Measurements from ENCODE around the gene TTLL5.
A peak's percentile ranks its signal among the peaks of the same experiment; 100 is the strongest.

The TTLL5 gene

DNA sequence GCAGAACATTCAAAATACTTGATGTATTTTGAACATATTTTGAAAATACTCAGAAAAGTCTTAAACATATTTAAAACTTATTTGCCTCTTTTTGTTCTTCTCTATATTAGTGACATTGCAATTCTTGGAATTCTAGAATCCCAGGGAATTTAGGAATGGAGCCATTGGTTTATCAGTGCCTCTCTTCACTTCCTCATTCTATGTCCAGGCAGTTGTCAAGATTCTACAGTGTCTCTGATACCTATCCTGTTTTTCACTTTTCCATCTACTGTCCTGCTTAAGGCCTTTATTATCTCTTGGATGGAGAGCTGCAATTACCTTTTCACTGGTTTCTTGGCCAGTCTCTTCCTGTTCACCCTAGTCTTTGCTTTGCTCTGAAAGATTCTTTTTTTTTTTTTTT lies 144.6 kb downstream of the TTLL5 start:
- no peak overlapping the region for H2BK12ac ChIP-seq (ENCODE audit: low read length in 2 of 2)
- no peak overlapping the region for H4K91ac ChIP-seq (ENCODE audit: low read length)
- H3K27me3 ChIP-seq (ENCODE audit: control insufficient read depth in 1 of 2, insufficient read depth in 1 of 2, low read length in 2 of 2) = no peaks in the 10 kb centered on the region

DNA sequence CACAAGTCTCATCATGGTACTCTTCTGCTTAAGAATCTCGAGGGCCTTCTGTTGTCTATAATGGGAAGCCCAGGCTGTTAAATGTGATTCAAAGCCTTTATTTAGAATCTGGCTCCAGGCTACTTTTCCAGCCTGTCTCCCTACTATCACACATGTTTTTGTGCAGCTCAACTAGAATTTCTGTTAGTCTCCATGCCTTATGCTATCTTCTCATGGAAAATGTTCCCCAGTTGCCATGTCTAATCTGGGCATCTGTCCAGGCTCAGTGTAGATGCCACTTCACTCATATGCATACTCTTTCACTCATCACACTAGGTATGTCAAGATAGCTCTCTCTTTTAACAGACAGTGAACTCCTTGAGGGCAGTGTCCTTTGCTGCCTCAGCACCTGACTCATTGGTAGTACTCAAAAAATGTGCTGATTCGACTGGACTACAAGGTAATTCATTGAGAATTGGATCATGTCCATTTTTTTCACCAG lies 145.3 kb downstream of the TTLL5 start:
- H3K79me1 ChIP-seq (replicated peaks; ENCODE audit: low read length, poor library complexity, severe bottlenecking) = peaks cover 1% of the 10 kb centered on the region
- H3K9ac ChIP-seq (ENCODE audit: low read length) = no peak overlapping the region
- no peak overlapping the region for H4K8ac ChIP-seq (ENCODE audit: low read length)
- H3K27me3 ChIP-seq (ENCODE audit: control insufficient read depth in 1 of 2, insufficient read depth in 1 of 2, low read length in 2 of 2) = no peaks in the 10 kb centered on the region
- no peak overlapping the region for H2BK5ac ChIP-seq (ENCODE audit: low read depth, low read length, poor library complexity, severe bottlenecking)
- no peak overlapping the region for H2BK120ac ChIP-seq (ENCODE audit: low read depth, low read length)
- H4K91ac ChIP-seq (ENCODE audit: low read length) = no peak overlapping the region
- H3K27ac ChIP-seq (ENCODE audit: low read length, poor library complexity, severe bottlenecking) = no peak overlapping the region
- no peak overlapping the region for H3K18ac ChIP-seq (ENCODE audit: low read depth in 1 of 2, low read length in 2 of 2)
- H3K14ac ChIP-seq (ENCODE audit: low read length in 2 of 2) = no peak overlapping the region
- H3K4ac ChIP-seq (ENCODE audit: low read depth in 1 of 2, low read length in 2 of 2) = no peak overlapping the region
- no peak overlapping the region for H3K4me3 ChIP-seq (ENCODE audit: insufficient read depth in 1 of 2, low read depth in 1 of 2, low read length in 2 of 2)
- H3K23ac ChIP-seq (ENCODE audit: low read length in 2 of 2) = no peak overlapping the region
- H2BK12ac ChIP-seq (ENCODE audit: low read length in 2 of 2) = no peak overlapping the region
- peaks cover 5% of the 10 kb centered on the region for H3K4me1 ChIP-seq (ENCODE audit: control insufficient read depth, insufficient read depth, low read depth, low read length)
- H3K9me3 ChIP-seq (ENCODE audit: control insufficient read depth, low read length) = no peaks in the 10 kb centered on the region
- H2BK15ac ChIP-seq (ENCODE audit: low read depth, poor library complexity, severe bottlenecking) = no peak overlapping the region
- peaks cover 6 to 8% of the 10 kb centered on the region in 2 experiments for H3K36me3 ChIP-seq (ENCODE audit: control insufficient read depth in 1 of 2, insufficient read depth in 2 of 2, low read depth in 1 of 2, low read length in 2 of 2)
- H2AFZ ChIP-seq (ENCODE audit: low read depth, low read length) = no peak overlapping the region
- no peak overlapping the region for H3K4me2 ChIP-seq (ENCODE audit: low read length, poor library complexity, severe bottlenecking)
- DNase-seq = no peak
- H2AK5ac ChIP-seq (ENCODE audit: low read length, severe bottlenecking) = peak overlapping the region; percentile 10
- WGBS = 94% methylated on average over 2 of the region's 2 CpGs

More for the DNA sequence above, 144.6 kb downstream of the TTLL5 start:
- Histone ChIP-seq H3K9ac (ENCODE audit: low read length) (no peak overlapping the region), H3K18ac (ENCODE audit: low read depth in 1 of 2, low read length in 2 of 2) (no peak overlapping the region), H3K79me1 (replicated peaks; ENCODE audit: low read length, poor library complexity, severe bottlenecking) (peaks cover under 1% of the 10 kb centered on the region), H2AFZ (ENCODE audit: low read depth, low read length) (no peak overlapping the region), H2AK5ac (ENCODE audit: low read length, severe bottlenecking) (no peak overlapping the region), H3K4ac (ENCODE audit: low read depth in 1 of 2, low read length in 2 of 2) (no peak overlapping the region), H4K8ac (ENCODE audit: low read length) (no peak overlapping the region), H3K27ac (ENCODE audit: low read length, poor library complexity, severe bottlenecking) (no peak overlapping the region), H3K4me3 (ENCODE audit: insufficient read depth in 1 of 2, low read depth in 1 of 2, low read length in 2 of 2) (no peak overlapping the region), H3K23ac (ENCODE audit: low read length in 2 of 2) (no peak overlapping the region), H2BK5ac (ENCODE audit: low read depth, low read length, poor library complexity, severe bottlenecking) (no peak overlapping the region), H2BK15ac (ENCODE audit: low read depth, poor library complexity, severe bottlenecking) (no peak overlapping the region), H3K4me2 (ENCODE audit: low read length, poor library complexity, severe bottlenecking) (no peak overlapping the region), H3K14ac (ENCODE audit: low read length in 2 of 2) (no peak overlapping the region), H2BK120ac (ENCODE audit: low read depth, low read length) (no peak overlapping the region), H3K9me3 (ENCODE audit: control insufficient read depth, low read length) (no peaks in the 10 kb centered on the region), H3K4me1 (ENCODE audit: control insufficient read depth, insufficient read depth, low read depth, low read length) (peaks cover 5% of the 10 kb centered on the region), H3K36me3 (ENCODE audit: control insufficient read depth in 1 of 2, insufficient read depth in 2 of 2, low read depth in 1 of 2, low read length in 2 of 2) (peaks cover 6 to 9% of the 10 kb centered on the region in 2 experiments)
- DNase-seq = no peak

DNA sequence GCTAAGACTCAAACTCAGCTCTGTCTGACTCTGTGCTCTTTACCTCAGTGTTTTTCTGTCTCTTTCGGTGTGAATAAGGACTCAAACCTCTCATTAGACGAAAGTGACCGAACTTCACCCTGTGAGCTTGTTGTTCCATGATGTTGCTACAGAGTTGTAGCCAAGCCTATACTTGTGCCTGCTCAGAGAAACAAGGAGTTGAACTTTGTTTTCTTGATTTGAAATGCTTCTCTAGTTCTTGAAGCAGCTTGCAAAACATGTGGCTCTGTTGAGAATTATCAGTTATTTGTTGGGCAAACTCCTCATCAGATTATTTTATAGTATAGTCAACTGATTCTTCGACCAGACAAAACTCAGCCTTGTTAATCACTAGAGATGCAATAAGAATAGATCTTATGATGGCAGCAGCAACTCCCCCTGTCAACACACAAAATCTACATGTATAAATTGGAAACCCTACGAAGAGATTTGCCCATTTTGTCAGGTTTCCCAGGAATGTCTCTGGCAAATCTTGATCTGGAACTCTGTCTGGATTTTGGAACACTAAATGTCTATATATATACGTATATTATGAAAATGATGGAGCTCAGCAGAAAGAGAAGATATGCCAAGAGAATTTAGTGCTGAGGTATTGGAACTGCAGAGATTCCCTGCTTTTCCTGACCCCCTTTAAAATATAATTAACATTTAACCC lies 146.8 kb downstream of the TTLL5 start:
- no peak for DNase-seq
- Histone ChIP-seq H3K23ac (ENCODE audit: low read length in 2 of 2) (no peak overlapping the region), H2AFZ (ENCODE audit: low read depth, low read length) (no peak overlapping the region), H3K4me2 (ENCODE audit: low read length, poor library complexity, severe bottlenecking) (no peak overlapping the region), H3K79me1 (replicated peaks; ENCODE audit: low read length, poor library complexity, severe bottlenecking) (peaks cover 1% of the 10 kb centered on the region), H3K9me3 (ENCODE audit: control insufficient read depth, low read length) (no peaks in the 10 kb centered on the region), H3K14ac (ENCODE audit: low read length in 2 of 2) (no peak overlapping the region), H3K27ac (ENCODE audit: low read length, poor library complexity, severe bottlenecking) (no peak overlapping the region), H2BK12ac (ENCODE audit: low read length in 2 of 2) (no peak overlapping the region), H3K4me1 (ENCODE audit: control insufficient read depth, insufficient read depth, low read depth, low read length) (peaks cover 7% of the 10 kb centered on the region), H3K4ac (ENCODE audit: low read depth in 1 of 2, low read length in 2 of 2) (no peak overlapping the region), H3K27me3 (ENCODE audit: control insufficient read depth in 1 of 2, insufficient read depth in 1 of 2, low read length in 2 of 2) (no peaks in the 10 kb centered on the region), H2BK5ac (ENCODE audit: low read depth, low read length, poor library complexity, severe bottlenecking) (no peak overlapping the region), H2BK120ac (ENCODE audit: low read depth, low read length) (no peak overlapping the region), H2BK15ac (ENCODE audit: low read depth, poor library complexity, severe bottlenecking) (no peak overlapping the region), H3K9ac (ENCODE audit: low read length) (no peak overlapping the region), H2AK5ac (ENCODE audit: low read length, severe bottlenecking) (no peak overlapping the region), H4K91ac (ENCODE audit: low read length) (no peak overlapping the region), H3K4me3 (ENCODE audit: insufficient read depth in 1 of 2, low read depth in 1 of 2, low read length in 2 of 2) (no peak overlapping the region), H3K36me3 (ENCODE audit: control insufficient read depth in 1 of 2, insufficient read depth in 2 of 2, low read depth in 1 of 2, low read length in 2 of 2) (peaks cover 2 to 8% of the 10 kb centered on the region in 2 experiments), H4K8ac (ENCODE audit: low read length) (no peak overlapping the region), H3K18ac (ENCODE audit: low read depth in 1 of 2, low read length in 2 of 2) (no peak overlapping the region)
- 98% methylated on average over 5 of the region's 6 CpGs for WGBS

DNA sequence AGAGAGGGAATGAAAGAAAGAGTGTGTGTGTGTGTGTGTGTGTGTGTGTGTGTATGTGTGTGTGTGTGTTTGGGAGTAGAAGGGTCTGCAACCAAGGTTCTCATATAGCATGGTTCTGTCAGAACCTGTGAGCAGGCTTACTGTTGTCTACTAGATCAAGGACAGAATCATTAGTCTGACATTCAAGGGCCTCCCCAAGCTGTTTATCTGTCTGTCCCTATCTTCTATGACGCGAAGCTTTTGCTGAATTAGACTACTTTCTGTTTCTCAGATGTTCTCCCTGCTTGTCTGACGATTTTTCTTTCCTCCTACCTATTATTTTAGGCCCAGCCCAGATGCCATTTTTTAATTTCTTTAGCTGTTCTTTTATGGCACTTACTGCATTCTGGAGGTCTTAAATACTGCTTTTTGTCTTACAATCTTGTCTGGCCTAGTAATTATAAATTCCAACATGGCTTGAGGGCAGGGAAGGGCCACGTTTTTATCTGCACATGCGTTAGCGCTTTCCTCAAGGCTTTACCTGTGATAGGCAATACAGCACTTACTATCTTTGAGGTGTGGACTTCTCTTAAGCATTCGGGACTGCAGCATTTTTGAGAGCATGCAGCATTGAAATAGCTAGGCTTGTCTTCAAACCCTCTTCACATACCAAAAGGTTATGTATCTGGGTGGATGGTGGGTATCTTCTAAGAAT lies 150.2 kb downstream of the TTLL5 start:
- no peak overlapping the region for H3K18ac ChIP-seq (ENCODE audit: low read depth in 1 of 2, low read length in 2 of 2)
- H3K23ac ChIP-seq (ENCODE audit: low read length in 2 of 2) = no peak overlapping the region
- H2BK5ac ChIP-seq (ENCODE audit: low read depth, low read length, poor library complexity, severe bottlenecking) = no peak overlapping the region
- no peak overlapping the region for H3K4me2 ChIP-seq (ENCODE audit: low read length, poor library complexity, severe bottlenecking)
- peaks cover 2% of the 10 kb centered on the region for H3K4me1 ChIP-seq (ENCODE audit: control insufficient read depth, insufficient read depth, low read depth, low read length)
- H2BK15ac ChIP-seq (ENCODE audit: low read depth, poor library complexity, severe bottlenecking) = no peak overlapping the region
- DNase-seq = no peak
- H3K79me1 ChIP-seq (replicated peaks; ENCODE audit: low read length, poor library complexity, severe bottlenecking) = peaks cover 1% of the 10 kb centered on the region
- H3K4ac ChIP-seq (ENCODE audit: low read depth in 1 of 2, low read length in 2 of 2) = no peak overlapping the region
- no peak overlapping the region for H2AK5ac ChIP-seq (ENCODE audit: low read length, severe bottlenecking)
- no peaks in the 10 kb centered on the region for H3K27me3 ChIP-seq (ENCODE audit: control insufficient read depth in 1 of 2, insufficient read depth in 1 of 2, low read length in 2 of 2)
- no peak overlapping the region for H3K27ac ChIP-seq (ENCODE audit: low read length, poor library complexity, severe bottlenecking)
- no peak overlapping the region for H2AFZ ChIP-seq (ENCODE audit: low read depth, low read length)
- no peak overlapping the region for H3K14ac ChIP-seq (ENCODE audit: low read length in 2 of 2)
- no peak overlapping the region for H2BK120ac ChIP-seq (ENCODE audit: low read depth, low read length)
- no peaks in the 10 kb centered on the region for H3K9me3 ChIP-seq (ENCODE audit: control insufficient read depth, low read length)
- H4K8ac ChIP-seq (ENCODE audit: low read length) = no peak overlapping the region
- no peak overlapping the region for H4K91ac ChIP-seq (ENCODE audit: low read length)
- peaks cover 3 to 16% of the 10 kb centered on the region in 2 experiments for H3K36me3 ChIP-seq (ENCODE audit: control insufficient read depth in 1 of 2, insufficient read depth in 2 of 2, low read depth in 1 of 2, low read length in 2 of 2)
- WGBS = 90% methylated on average over 6 of the region's 7 CpGs
- H2BK12ac ChIP-seq (ENCODE audit: low read length in 2 of 2) = no peak overlapping the region
- no peak overlapping the region for H3K4me3 ChIP-seq (ENCODE audit: insufficient read depth in 1 of 2, low read depth in 1 of 2, low read length in 2 of 2)
- no peak overlapping the region for H3K9ac ChIP-seq (ENCODE audit: low read length)
